Middle frontal gyrus (tissue), 1 donor: ENCODE results near the gene MAP2K2.

ENCODE experiments used
- DNase-seq: peaks from one replicate; pipeline ENCODE4 v3.0.0-alpha.2; 2015; ENCODE audit warnings: low spot score; ENCODE audit errors: extremely low spot score

Gene MAP2K2

GRCh38 chr19:4080473-4080872 is 43.4 kb downstream of the MAP2K2 start:
- DNase-seq, result no peak

- no peak for DNase-seq
These were observed 45.9 kb downstream of the MAP2K2 start for GRCh38 chr19:4077800-4078684.

DNA sequence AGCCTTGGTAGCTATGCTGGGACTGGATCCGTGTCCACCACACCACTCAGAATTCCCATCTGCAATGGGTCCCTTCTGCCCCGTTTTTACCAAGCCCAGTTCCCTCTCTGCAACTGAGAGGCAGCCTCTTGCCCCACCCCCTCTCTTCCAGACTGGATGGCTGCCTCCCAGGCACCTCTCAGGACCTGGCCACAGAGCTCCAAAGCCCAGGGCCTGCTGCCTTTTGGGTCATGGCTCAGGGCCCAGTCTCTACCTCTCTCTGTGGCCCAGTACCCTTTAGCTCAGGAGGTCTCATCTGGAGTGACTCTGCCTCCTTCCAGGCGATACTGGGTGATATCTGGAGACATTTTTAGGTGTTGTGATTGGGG is 46.9 kb downstream of the MAP2K2 start:
- DNase-seq, result no peak

- DNase-seq, result no peak
These were observed 48.5 kb downstream of the MAP2K2 start for GRCh38 chr19:4075373-4075772.

GRCh38 chr19:4071610-4072009 is 52.3 kb downstream of the MAP2K2 start:
- no peak for DNase-seq

GRCh38 chr19:4069331-4069959 is 54.5 kb downstream of the MAP2K2 start:
- DNase-seq, result no peak

DNA sequence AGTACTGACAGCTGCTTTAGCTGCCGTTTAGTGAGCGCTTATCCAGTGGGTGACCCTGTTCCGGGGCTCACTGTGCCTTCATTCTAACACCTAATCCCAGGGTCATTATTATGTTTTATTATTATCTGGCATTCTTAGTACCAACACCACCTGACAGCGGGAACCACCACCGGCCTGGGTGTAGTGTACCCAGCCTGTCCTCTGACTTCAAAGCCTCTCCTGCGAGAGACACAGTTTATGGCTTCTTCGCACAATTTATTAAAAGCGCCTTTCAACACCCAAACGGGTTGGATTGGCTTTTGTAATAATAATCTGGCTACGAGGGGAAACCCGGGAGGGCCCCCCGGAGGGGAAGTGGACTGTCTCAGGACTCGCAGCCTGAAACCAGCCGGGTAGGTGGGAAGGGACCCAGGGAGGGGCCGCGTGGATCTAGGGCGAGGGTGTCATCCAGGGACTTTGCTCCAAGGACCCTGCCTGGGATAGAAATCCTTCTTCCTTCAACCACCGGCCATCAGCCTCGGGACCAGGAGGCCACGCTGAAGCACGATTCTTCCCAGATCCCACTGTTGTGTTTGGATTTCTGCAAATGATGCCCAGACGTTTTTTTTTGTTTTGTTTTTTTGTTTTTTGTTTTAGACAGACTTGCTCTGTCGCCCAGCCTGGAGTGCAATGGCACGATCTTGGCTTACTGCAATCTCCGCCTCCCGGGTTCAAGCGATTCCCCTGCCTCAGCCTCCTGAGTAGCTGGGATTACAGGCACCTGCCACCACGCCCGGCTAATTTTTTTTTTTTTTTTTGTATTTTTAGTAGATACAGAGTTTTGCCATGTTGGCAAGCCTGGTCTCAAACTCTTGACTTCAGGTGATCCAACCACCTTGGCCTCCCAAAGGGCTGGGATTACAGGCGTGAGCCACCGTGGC is 55.6 kb downstream of the MAP2K2 start:
- DNase-seq, result no peak

DNA sequence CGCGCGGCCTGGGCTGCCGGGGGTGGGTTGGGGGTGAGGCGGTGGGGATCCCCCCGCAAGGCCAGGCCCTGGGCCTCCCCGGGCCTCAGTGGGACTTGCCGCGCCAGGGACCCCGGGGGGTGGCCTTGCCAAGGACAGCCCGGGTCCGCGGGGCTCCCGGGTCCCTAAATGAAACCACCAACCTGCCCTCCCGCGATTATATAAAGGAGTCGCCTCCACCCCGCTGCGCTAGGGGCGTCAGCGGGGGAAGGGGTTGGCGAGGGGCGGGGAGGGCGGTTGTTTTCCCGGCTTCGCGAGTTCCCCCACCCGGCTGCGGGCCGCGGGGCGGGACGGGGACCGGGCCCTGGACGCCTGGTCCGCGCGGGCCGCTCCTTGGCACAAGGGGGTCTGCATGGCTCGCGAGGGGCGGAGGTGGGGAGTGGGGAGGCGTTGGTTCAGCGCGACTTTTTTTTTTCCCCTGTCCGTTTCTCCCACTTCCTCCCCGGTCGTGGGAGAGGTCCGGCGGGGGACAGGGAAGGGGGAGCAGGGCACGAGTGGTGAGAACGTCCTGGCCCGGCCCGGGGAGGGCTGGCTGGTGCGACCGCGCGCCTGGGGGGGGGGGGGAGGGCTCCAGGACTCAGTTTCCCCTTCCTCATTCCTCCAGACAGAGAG is 56.4 kb downstream of the MAP2K2 start:
- no peak for DNase-seq

GRCh38 chr19:4066682-4067395 is 57.1 kb downstream of the MAP2K2 start, which contains the start of gene ZBTB7A:
Gene ZBTB7A (minus strand): TSS chr19:4066899. CDS start chr19:4055232, 11,667 bp downstream.
- DNase-seq, result no peak

DNA sequence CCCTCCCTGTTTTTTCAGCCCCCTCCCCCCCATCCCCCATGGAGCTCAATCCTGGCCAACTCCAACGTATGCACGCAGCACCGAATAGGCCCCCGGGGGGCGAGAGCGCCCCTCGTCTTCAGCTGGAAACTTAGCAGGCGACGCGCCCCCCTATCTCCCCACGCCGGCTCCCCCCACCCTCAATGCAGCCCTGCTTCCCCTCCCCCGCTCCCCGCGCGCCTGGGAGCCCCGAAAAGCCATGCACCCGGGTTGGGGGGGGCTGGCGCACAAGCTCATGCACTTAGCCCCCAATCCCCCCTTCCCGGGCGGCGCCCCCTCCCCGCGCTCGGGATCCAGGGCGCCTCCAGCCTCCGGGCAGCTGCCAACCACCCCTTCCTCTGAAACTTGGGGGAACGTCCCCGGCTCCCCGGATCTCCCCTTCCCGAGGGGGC is 57.7 kb downstream of the MAP2K2 start:
- peak; percentile 42 for DNase-seq

DNA sequence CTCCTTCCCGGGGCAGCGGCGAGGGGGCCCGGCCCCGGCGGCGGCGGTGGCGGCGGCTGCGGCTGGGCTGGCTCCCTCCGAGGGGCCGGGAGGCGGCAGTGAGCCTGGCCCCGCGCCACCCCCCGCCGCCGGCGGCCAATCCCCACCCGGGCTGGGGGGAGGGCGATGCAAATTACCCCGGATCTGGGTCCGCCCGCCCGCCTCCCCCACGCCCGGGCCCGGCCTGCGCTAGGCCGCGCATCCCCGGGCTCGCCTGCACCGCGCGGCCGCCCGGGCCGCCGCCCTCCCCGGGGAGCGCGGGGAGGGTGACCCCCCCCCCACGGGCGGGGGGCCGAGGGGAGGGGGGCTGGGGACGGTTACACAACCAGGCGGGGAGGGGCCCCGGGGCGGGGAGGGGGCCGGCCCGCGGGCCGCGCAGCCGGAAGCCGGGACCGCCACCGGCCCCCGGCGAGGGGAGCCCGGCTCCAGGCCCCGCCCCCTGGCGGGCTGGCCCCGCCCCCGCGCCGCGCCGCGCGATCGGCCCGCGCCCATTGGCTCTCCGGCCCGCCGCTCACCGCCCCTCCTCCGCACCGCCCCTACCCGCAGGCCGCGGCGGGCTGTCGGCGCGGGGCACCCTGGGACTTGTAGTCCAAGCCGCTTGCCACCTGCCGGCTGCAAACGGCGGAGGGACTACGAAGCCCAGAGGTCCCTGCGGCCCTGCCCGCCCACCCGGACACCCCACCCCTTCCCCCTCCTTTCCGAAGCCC is 58.3 kb downstream of the MAP2K2 start:
- peak; percentile 92 for DNase-seq

GRCh38 chr19:4064496-4065260 is 59.2 kb downstream of the MAP2K2 start:
- no peak for DNase-seq

GRCh38 chr19:4064149-4064495 is 59.8 kb downstream of the MAP2K2 start:
- no peak for DNase-seq

- no peak for DNase-seq
These were observed 60.4 kb downstream of the MAP2K2 start for GRCh38 chr19:4063369-4064148.

- DNase-seq, result no peak
These were observed 61.2 kb downstream of the MAP2K2 start for GRCh38 chr19:4062419-4063368.

- DNase-seq, result no peak
These were observed 62.1 kb downstream of the MAP2K2 start for GRCh38 chr19:4061683-4062418.
